H9 (cell line): ENCODE data around the gene OR2T1. TPM values are rescaled to one million over a fixed set of nuclear protein-coding genes. Genes with fewer than 3 reads are reported as not detected.

Experiments
- DNase-seq: peaks from one replicate; pipeline ENCODE4 v3.0.0-alpha.2; 2017
- H2AFZ ChIP-seq: one replicate; pipeline ENCODE4 v1.6.1; 2013; ENCODE audit warnings: mild to moderate bottlenecking, low read length, control low read depth, moderate library complexity
- H2AK5ac ChIP-seq: 2 replicates; pipeline ENCODE4 v1.6.1; 2013; ENCODE audit warnings: low read length, control low read depth, mixed read lengths; ENCODE audit not compliant: insufficient read length
- H2BK120ac ChIP-seq: one replicate; pipeline ENCODE4 v1.6.1; 2013; ENCODE audit warnings: low read depth, mild to moderate bottlenecking, low read length, control low read depth, inconsistent platforms; ENCODE audit not compliant: poor library complexity, severe bottlenecking
- H2BK12ac ChIP-seq: 2 replicates; pipeline ENCODE4 v1.6.1; 2013; ENCODE audit warnings: low read length, control low read depth, mixed read lengths, low read depth; ENCODE audit not compliant: insufficient read length
- H2BK15ac ChIP-seq: 2 replicates; pipeline ENCODE4 v1.6.1; 2013; ENCODE audit warnings: low read depth, low read length, control low read depth
- H2BK20ac ChIP-seq: one replicate; pipeline ENCODE4 v1.6.1; 2013; ENCODE audit warnings: low read depth, mild to moderate bottlenecking, low read length, control low read depth, inconsistent platforms; ENCODE audit not compliant: poor library complexity, severe bottlenecking
- H2BK5ac ChIP-seq: 2 replicates; pipeline ENCODE4 v1.6.1; 2013; ENCODE audit warnings: low read length, control low read depth, mixed read lengths; ENCODE audit not compliant: insufficient read length
- H3K14ac ChIP-seq: 2 replicates; pipeline ENCODE4 v1.6.1; 2013; ENCODE audit warnings: low read length, control low read depth; ENCODE audit not compliant: insufficient read depth
- H3K18ac ChIP-seq: 2 replicates; pipeline ENCODE4 v1.6.1; 2013; ENCODE audit warnings: low read depth, mild to moderate bottlenecking, mixed read lengths, low read length, control low read depth; ENCODE audit not compliant: insufficient read length
- H3K23ac ChIP-seq: 2 replicates; pipeline ENCODE4 v1.6.1; 2013; ENCODE audit warnings: low read length, control low read depth, mixed read lengths, low read depth; ENCODE audit not compliant: insufficient read length
- H3K23me2 ChIP-seq: 2 replicates; pipeline ENCODE4 v1.6.1; 2013; ENCODE audit warnings: low read depth, mild to moderate bottlenecking, mixed read lengths, low read length, control low read depth; ENCODE audit not compliant: insufficient read length, poor library complexity, severe bottlenecking
- H3K27ac ChIP-seq: 2 replicates; pipeline ENCODE4 v1.5.1; 2013; ENCODE audit warnings: low read length, control low read depth, mixed read lengths, low read depth; ENCODE audit not compliant: insufficient read length
- H3K27me3 ChIP-seq: 2 replicates; pipeline ENCODE4 v1.6.1; 2013; ENCODE audit warnings: low read length, control low read depth, inconsistent platforms; ENCODE audit not compliant: insufficient read depth
- H3K4ac ChIP-seq: 2 replicates; pipeline ENCODE4 v1.6.1; 2013; ENCODE audit warnings: low read depth, mild to moderate bottlenecking, control low read depth, inconsistent platforms, low read length, moderate library complexity
- H3K4me1 ChIP-seq: 2 replicates; pipeline ENCODE4 v1.6.1; 2013; ENCODE audit warnings: low read length, control low read depth, inconsistent platforms; ENCODE audit not compliant: insufficient read depth
- H3K4me2 ChIP-seq: 2 replicates; pipeline ENCODE4 v1.6.1; 2013; ENCODE audit warnings: low read length, control low read depth, mixed read lengths; ENCODE audit not compliant: insufficient read length, insufficient read depth
- H3K56ac ChIP-seq: 2 replicates; pipeline ENCODE4 v1.6.1; 2013; ENCODE audit warnings: low read depth, mild to moderate bottlenecking, mixed read lengths, low read length, control low read depth; ENCODE audit not compliant: insufficient read length
- H3K79me1 ChIP-seq: 2 replicates; pipeline ENCODE4 v1.6.1; 2013; ENCODE audit warnings: low read depth, mild to moderate bottlenecking, moderate library complexity, low read length, control low read depth, inconsistent platforms; ENCODE audit not compliant: insufficient read depth, poor library complexity, severe bottlenecking
- H3K79me2 ChIP-seq: 2 replicates; pipeline ENCODE4 v1.6.1; 2013; ENCODE audit warnings: low read length, control low read depth, inconsistent platforms; ENCODE audit not compliant: insufficient read depth
- H3K9ac ChIP-seq: 2 replicates; pipeline ENCODE4 v1.6.1; 2013; ENCODE audit warnings: low read length, control low read depth, mixed read lengths; ENCODE audit not compliant: insufficient read length; ENCODE audit errors: extremely low read depth
- H3K9me3 ChIP-seq: one replicate; pipeline ENCODE4 v1.6.1; 2013; ENCODE audit warnings: low read depth, low read length, inconsistent platforms; ENCODE audit not compliant: control insufficient read depth
- H3T11ph ChIP-seq: one replicate; pipeline ENCODE4 v1.6.1; 2013; ENCODE audit warnings: mild to moderate bottlenecking, low read length, control low read depth, inconsistent platforms
- H4K20me1 ChIP-seq: one replicate; pipeline ENCODE4 v1.6.1; 2013; ENCODE audit not compliant: control insufficient read depth, insufficient read length, insufficient read depth
- H4K5ac ChIP-seq: 2 replicates; pipeline ENCODE4 v1.6.1; 2013; ENCODE audit warnings: low read depth, mild to moderate bottlenecking, mixed read lengths, low read length, control low read depth; ENCODE audit not compliant: insufficient read length
- H4K8ac ChIP-seq: replicated peaks from 2 replicates; pipeline ENCODE4 v1.6.1; 2013; ENCODE audit warnings: low read length, control low read depth, mixed read lengths, low read depth; ENCODE audit not compliant: insufficient read length
- H4K91ac ChIP-seq: 2 replicates; pipeline ENCODE4 v1.6.1; 2013; ENCODE audit warnings: low read depth, mild to moderate bottlenecking, moderate library complexity, mixed read lengths, low read length, control low read depth; ENCODE audit not compliant: insufficient read length
- H3K27ac Mint-ChIP-seq, 3 experiments: 2 replicates in 2 of 3; 3 replicates in 1 of 3; pipeline ENCODE4 v1.8.0; 2020 to 2021; ENCODE audit warnings: mixed read lengths in 3 of 3, mild to moderate bottlenecking in 1 of 3, moderate library complexity in 1 of 3
- H3K27me3 Mint-ChIP-seq: 2 replicates; pipeline ENCODE4 v1.8.0; 2021; ENCODE audit warnings: low read depth, mild to moderate bottlenecking, moderate library complexity, mixed read lengths
- H3K36me3 Mint-ChIP-seq, 3 experiments: 2 replicates in 2 of 3; 3 replicates in 1 of 3; pipeline ENCODE4 v1.8.0; 2020 to 2021; ENCODE audit warnings: low read depth in 3 of 3, mixed read lengths in 3 of 3; ENCODE audit not compliant: insufficient read depth in 1 of 3
- H3K4me1 Mint-ChIP-seq, 2 experiments: 2 replicates each; pipeline ENCODE4 v1.8.0; 2020; ENCODE audit warnings: mixed read lengths in 2 of 2
- H3K4me3 Mint-ChIP-seq, 2 experiments: 2 replicates in 1 of 2; 3 replicates in 1 of 2; pipeline ENCODE4 v1.8.0; 2020 to 2021; ENCODE audit warnings: mild to moderate bottlenecking in 2 of 2, mixed read lengths in 2 of 2, moderate library complexity in 1 of 2
- H3K9me3 Mint-ChIP-seq, 2 experiments: 2 replicates in 1 of 2; 3 replicates in 1 of 2; pipeline ENCODE4 v1.8.0; 2020; ENCODE audit warnings: mild to moderate bottlenecking in 2 of 2, mixed read lengths in 2 of 2, moderate library complexity in 1 of 2
- CTCF ChIP-seq: fragments of 200-600 bp; sonication (generic); conservative IDR thresholded peaks from 3 replicates; pipeline ENCODE4 v1.8.0; 2021; ENCODE audit warnings: antibody characterized with exemption, mild to moderate bottlenecking
- WGBS: extraction: QIAGEN DNeasy Blood & Tissue Kit; methylation state at CpG from one replicate; pipeline ENCODE4 v1.1.7; 2013; ENCODE audit warnings: missing lambda C conversion rate, low lambda C conversion rate, mixed read lengths; ENCODE audit not compliant: insufficient read length; ENCODE audit errors: extremely low coverage; 5-methylcytosine and 5-hydroxymethylcytosine counted together
- total RNA-seq: library from RNA; stranded (reverse); gene quantifications from 2 replicates; pipeline ENCODE4 v1.2.1, GENCODE V29; 2021

OR2T1 gene
- total RNA-seq, 1 experiment from 2014 or later = not detected

DNA sequence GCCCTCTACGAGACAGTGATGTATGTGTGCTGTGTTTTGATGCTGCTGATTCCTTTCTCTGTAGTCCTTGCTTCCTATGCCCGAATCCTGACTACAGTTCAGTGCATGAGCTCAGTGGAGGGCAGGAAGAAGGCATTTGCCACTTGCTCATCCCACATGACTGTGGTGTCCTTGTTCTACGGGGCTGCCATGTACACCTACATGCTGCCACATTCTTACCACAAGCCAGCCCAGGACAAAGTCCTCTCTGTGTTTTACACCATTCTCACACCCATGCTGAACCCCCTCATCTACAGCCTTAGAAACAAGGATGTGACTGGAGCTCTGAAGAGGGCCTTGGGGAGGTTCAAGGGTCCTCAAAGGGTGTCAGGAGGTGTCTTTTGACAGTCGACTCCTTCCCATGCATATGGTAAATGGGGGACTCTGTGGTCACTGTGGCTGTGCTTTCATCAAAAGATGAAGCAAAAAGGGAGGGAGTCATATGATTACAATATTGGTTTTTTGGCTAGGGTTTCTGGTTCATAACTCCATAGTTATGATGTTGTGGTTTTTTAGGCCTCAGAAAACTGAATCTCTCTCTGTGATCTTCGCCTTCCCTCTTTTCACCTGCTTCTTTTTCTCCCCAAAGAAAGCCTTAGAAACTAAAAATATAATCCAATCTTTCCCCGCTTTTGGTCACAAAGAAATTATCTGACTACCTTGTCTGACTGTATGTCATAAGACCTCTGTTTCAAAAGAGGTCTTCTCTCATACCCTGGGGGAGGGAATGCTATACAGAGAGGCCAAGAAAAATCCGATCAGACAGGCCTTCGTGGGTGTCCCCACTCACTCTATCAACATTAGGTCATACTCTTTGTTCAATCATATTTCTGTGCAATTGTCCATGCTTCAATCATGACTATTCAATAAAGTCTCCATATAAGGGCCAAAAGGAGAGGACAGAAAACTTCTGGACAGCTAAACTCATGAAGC lies 4.2 kb downstream of the OR2T1 start:
- H3K23me2 ChIP-seq = no peaks in the 10 kb centered on the region
- H3K36me3 Mint-ChIP-seq = peaks cover 2 to 39% (median 7%) of the 10 kb centered on the region in 3 experiments; a peak in 6 of 7 replicates
- H3K4ac ChIP-seq = no peak overlapping the region
- H3K27ac ChIP-seq = no peak overlapping the region
- H3K4me2 ChIP-seq = no peak overlapping the region
- no peak for DNase-seq
- no peaks in the 10 kb centered on the region for H3K27me3 Mint-ChIP-seq
- H3K23ac ChIP-seq = no peak overlapping the region
- H3T11ph ChIP-seq = no peak overlapping the region
- H2BK20ac ChIP-seq = no peak overlapping the region
- no peak overlapping the region for H2BK120ac ChIP-seq
- H4K8ac ChIP-seq = no peak overlapping the region
- no peak overlapping the region for H3K14ac ChIP-seq
- H4K20me1 ChIP-seq = no peaks in the 10 kb centered on the region
- no peaks in the 10 kb centered on the region for H3K79me1 ChIP-seq
- H3K56ac ChIP-seq = no peak overlapping the region
- peaks cover 75 to 80% of the 10 kb centered on the region in 2 experiments for H3K9me3 Mint-ChIP-seq
- H3K4me1 ChIP-seq = no peaks in the 10 kb centered on the region
- no peak overlapping the region for H3K9ac ChIP-seq
- no peak overlapping the region for H2BK15ac ChIP-seq
- H3K9me3 ChIP-seq = peaks cover 74% of the 10 kb centered on the region
- no peak for TF ChIP-seq CTCF
- H3K4me1 Mint-ChIP-seq = no peaks in the 10 kb centered on the region
- no peaks in the 10 kb centered on the region for H3K79me2 ChIP-seq
- no peak overlapping the region for H3K4me3 Mint-ChIP-seq
- no peaks in the 10 kb centered on the region for H3K27me3 ChIP-seq
- no CpG with 5 or more reads among the region's 8 CpGs for WGBS
- H2BK5ac ChIP-seq = no peak overlapping the region
- H4K5ac ChIP-seq = no peak overlapping the region
- H2BK12ac ChIP-seq = no peak overlapping the region
- no peak overlapping the region for H4K91ac ChIP-seq
- H3K27ac Mint-ChIP-seq = no peak overlapping the region
- no peak overlapping the region for H2AK5ac ChIP-seq
- H3K18ac ChIP-seq = no peak overlapping the region
- no peak overlapping the region for H2AFZ ChIP-seq
